Measurements from ENCODE around the gene NSL1.
"Not testable (repeated sequence)": the region's sequence is repeated elsewhere in the genome, so short reads cannot be mapped to it uniquely, and the experiment has no call there.

Gene NSL1, protein sequence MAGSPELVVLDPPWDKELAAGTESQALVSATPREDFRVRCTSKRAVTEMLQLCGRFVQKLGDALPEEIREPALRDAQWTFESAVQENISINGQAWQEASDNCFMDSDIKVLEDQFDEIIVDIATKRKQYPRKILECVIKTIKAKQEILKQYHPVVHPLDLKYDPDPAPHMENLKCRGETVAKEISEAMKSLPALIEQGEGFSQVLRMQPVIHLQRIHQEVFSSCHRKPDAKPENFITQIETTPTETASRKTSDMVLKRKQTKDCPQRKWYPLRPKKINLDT

GRCh38 chr1:212791676-212792395 lies at the start of gene NSL1, which contains the start of gene TATDN3:
Gene NSL1, minus strand, starts transcription at chr1:212791777. Its CDS starts 14 bp downstream, at chr1:212791763.
Gene TATDN3, plus strand, starts transcription at chr1:212791894. Its CDS starts 28 bp downstream, at chr1:212791922.
- H3K27me3 Mint-ChIP-seq, result no peaks in the 10 kb centered on the region
- H3K27ac Mint-ChIP-seq, result peak within 1 kb of the TSS; percentile 93
- peak; percentile 55 for ATAC-seq (ENCODE audit: low read depth)
- peaks cover 15% of the 10 kb centered on the region for H3K4me1 Mint-ChIP-seq
- H3K9me3 Mint-ChIP-seq, result peaks cover 4% of the 10 kb centered on the region
- H3K36me3 Mint-ChIP-seq, result peaks cover 7% of the 10 kb centered on the region
- peak within 1 kb of the TSS; percentile 99 for H3K4me3 Mint-ChIP-seq
- DNase-seq (ENCODE audit: low spot score in 2 of 2), result peak; percentile 99 to 100

- ATAC-seq (ENCODE audit: low read depth), result no peak
- Mint-ChIP-seq H3K4me1 (no peaks in the 10 kb centered on the region), H3K4me3 (no peak overlapping the region), H3K36me3 (no peaks in the 10 kb centered on the region), H3K9me3 (no peaks in the 10 kb centered on the region), H3K27me3 (no peaks in the 10 kb centered on the region), H3K27ac (no peak overlapping the region)
- DNase-seq (ENCODE audit: low spot score in 2 of 2), result no peak
Measured at GRCh38 chr1:212838145-212838544, 46.6 kb upstream of the NSL1 start.

- ATAC-seq (ENCODE audit: low read depth); DNase-seq (ENCODE audit: low spot score in 2 of 2): not testable (repeated sequence)
- peak overlapping the region; percentile 53 for H3K27ac Mint-ChIP-seq
Measured at GRCh38 chr1:212833211-212834207, 41.9 kb upstream of the NSL1 start.

GRCh38 chr1:212828395-212828794 lies 36.8 kb upstream of the NSL1 start:
- Mint-ChIP-seq H3K27ac (no peak overlapping the region), H3K9me3 (peaks cover 14% of the 10 kb centered on the region), H3K4me3 (no peak overlapping the region), H3K27me3 (no peaks in the 10 kb centered on the region), H3K4me1 (peaks cover 4% of the 10 kb centered on the region), H3K36me3 (peaks cover 15% of the 10 kb centered on the region)
- no peak for ATAC-seq (ENCODE audit: low read depth)
- DNase-seq (ENCODE audit: low spot score in 2 of 2), result no peak

More at GRCh38 chr1:212833211-212834207, 41.9 kb upstream of the NSL1 start:
- not testable (repeated sequence) for H3K36me3 Mint-ChIP-seq, H3K4me1 Mint-ChIP-seq, H3K4me3 Mint-ChIP-seq, H3K9me3 Mint-ChIP-seq, H3K27me3 Mint-ChIP-seq

GRCh38 chr1:212827831-212828278 lies 36.3 kb upstream of the NSL1 start:
- no peaks in the 10 kb centered on the region for H3K27me3 Mint-ChIP-seq
- H3K9me3 Mint-ChIP-seq, result peaks cover 14% of the 10 kb centered on the region

GRCh38 chr1:212827171-212827776 lies 35.7 kb upstream of the NSL1 start:
- no peak for DNase-seq (ENCODE audit: low spot score in 2 of 2)
- Mint-ChIP-seq H3K9me3 (peaks cover 14% of the 10 kb centered on the region), H3K4me1 (peaks cover 4% of the 10 kb centered on the region), H3K4me3 (no peak overlapping the region), H3K27me3 (no peaks in the 10 kb centered on the region), H3K36me3 (peaks cover 15% of the 10 kb centered on the region), H3K27ac (no peak overlapping the region)
- no peak for ATAC-seq (ENCODE audit: low read depth)

More at GRCh38 chr1:212827831-212828278, 36.3 kb upstream of the NSL1 start:
- H3K4me1 Mint-ChIP-seq, result peaks cover 4% of the 10 kb centered on the region
- ATAC-seq (ENCODE audit: low read depth) (no peak), DNase-seq (ENCODE audit: low spot score in 2 of 2) (no peak)
- no peak overlapping the region for H3K4me3 Mint-ChIP-seq
- H3K36me3 Mint-ChIP-seq, result peaks cover 15% of the 10 kb centered on the region
- no peak overlapping the region for H3K27ac Mint-ChIP-seq

GRCh38 chr1:212825798-212826452 lies 34.3 kb upstream of the NSL1 start:
- ATAC-seq (ENCODE audit: low read depth), result no peak
- H3K27ac Mint-ChIP-seq, result no peak overlapping the region
- no peak for DNase-seq (ENCODE audit: low spot score in 2 of 2)
- no peaks in the 10 kb centered on the region for H3K27me3 Mint-ChIP-seq
- H3K4me1 Mint-ChIP-seq, result peaks cover under 1% of the 10 kb centered on the region
- no peak overlapping the region for H3K4me3 Mint-ChIP-seq
- peaks cover 15% of the 10 kb centered on the region for H3K36me3 Mint-ChIP-seq
- H3K9me3 Mint-ChIP-seq, result peaks cover 14% of the 10 kb centered on the region

- Mint-ChIP-seq H3K4me1 (peaks cover 10% of the 10 kb centered on the region), H3K9me3 (peaks cover 14% of the 10 kb centered on the region), H3K27ac (no peak overlapping the region), H3K27me3 (no peaks in the 10 kb centered on the region), H3K4me3 (no peak overlapping the region), H3K36me3 (peaks cover 17% of the 10 kb centered on the region)
- DNase-seq (ENCODE audit: low spot score in 2 of 2) (no peak), ATAC-seq (ENCODE audit: low read depth) (no peak)
Measured at GRCh38 chr1:212824201-212824600, 32.6 kb upstream of the NSL1 start.

GRCh38 chr1:212822956-212823355 lies 31.4 kb upstream of the NSL1 start:
- peaks cover 11% of the 10 kb centered on the region for H3K4me1 Mint-ChIP-seq
- DNase-seq (ENCODE audit: low spot score in 2 of 2) (no peak), ATAC-seq (ENCODE audit: low read depth) (no peak)
- peaks cover 17% of the 10 kb centered on the region for H3K36me3 Mint-ChIP-seq
- no peaks in the 10 kb centered on the region for H3K27me3 Mint-ChIP-seq
- no peak overlapping the region for H3K27ac Mint-ChIP-seq
- peaks cover 14% of the 10 kb centered on the region for H3K9me3 Mint-ChIP-seq
- H3K4me3 Mint-ChIP-seq, result no peak overlapping the region

- peaks cover 12% of the 10 kb centered on the region for H3K36me3 Mint-ChIP-seq
- no peaks in the 10 kb centered on the region for H3K27me3 Mint-ChIP-seq
- H3K4me3 Mint-ChIP-seq, result no peak overlapping the region
- ATAC-seq (ENCODE audit: low read depth) (no peak), DNase-seq (ENCODE audit: low spot score in 2 of 2) (no peak)
- H3K27ac Mint-ChIP-seq, result no peak overlapping the region
- H3K4me1 Mint-ChIP-seq, result peaks cover 11% of the 10 kb centered on the region
- H3K9me3 Mint-ChIP-seq, result peaks cover 6% of the 10 kb centered on the region
Measured at GRCh38 chr1:212820969-212821368, 29.4 kb upstream of the NSL1 start.

- Mint-ChIP-seq H3K9me3 (peaks cover 2% of the 10 kb centered on the region), H3K36me3 (peaks cover 7% of the 10 kb centered on the region), H3K27me3 (no peaks in the 10 kb centered on the region), H3K4me1 (peaks cover 11% of the 10 kb centered on the region), H3K4me3 (peak overlapping the region; percentile 58), H3K27ac (peak overlapping the region; percentile 26)
- DNase-seq (ENCODE audit: low spot score in 2 of 2), result no peak
- ATAC-seq (ENCODE audit: low read depth), result peak; percentile 46
Measured at GRCh38 chr1:212819726-212820125, 28.1 kb upstream of the NSL1 start.

DNA sequence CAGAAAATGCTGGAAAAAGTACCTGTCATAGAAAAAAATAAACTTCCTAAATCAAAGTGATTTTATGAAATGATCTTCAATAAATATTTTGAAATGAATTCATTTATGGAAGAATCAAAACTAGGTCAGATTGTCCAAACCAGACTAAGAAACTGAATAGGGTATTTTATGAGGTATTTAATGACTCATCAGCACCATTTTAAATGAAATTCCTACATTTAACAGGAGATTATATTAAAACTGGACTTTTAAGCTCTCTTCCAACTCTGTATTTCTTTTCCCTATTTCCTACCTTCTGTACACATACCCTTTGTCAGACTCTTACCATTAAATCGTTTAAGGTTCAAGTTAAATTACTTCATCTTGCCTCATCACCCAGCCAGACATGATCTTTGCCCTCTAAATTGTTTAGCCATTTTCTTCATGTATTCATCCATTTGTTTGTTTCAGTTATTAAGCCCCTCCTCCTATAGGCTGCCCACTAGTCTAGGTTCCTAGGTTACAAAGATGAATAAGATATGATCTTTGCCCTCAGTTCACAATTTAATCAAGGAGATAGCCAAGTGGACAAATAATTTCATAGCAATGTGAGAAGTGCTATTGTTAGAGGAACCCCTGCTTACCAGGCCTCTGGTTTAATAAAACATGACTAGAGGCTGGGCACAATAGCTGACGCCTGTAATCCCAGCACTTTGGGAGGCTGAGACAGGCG lies 25.1 kb upstream of the NSL1 start:
- DNase-seq (ENCODE audit: low spot score in 2 of 2) (no peak), ATAC-seq (ENCODE audit: low read depth) (no peak)
- Mint-ChIP-seq H3K27me3 (no peaks in the 10 kb centered on the region), H3K4me3 (no peak overlapping the region), H3K4me1 (peaks cover 11% of the 10 kb centered on the region), H3K9me3 (no peaks in the 10 kb centered on the region), H3K27ac (no peak overlapping the region), H3K36me3 (peaks cover 10% of the 10 kb centered on the region)

Data from memory B cell (primary cell).